SK-N-SH (cell line): Measurements from ENCODE around the gene TMIGD3. TPM values are rescaled to one million over a fixed set of nuclear protein-coding genes. Genes with fewer than 3 reads are reported as not detected.

Experiments used
- CTCF ChIA-PET: fragments of 300-600, 350-600 bp; formaldehyde crosslinking; extraction: SDS; loops from one replicate; lab custom pipeline; 2021; lab: Yijun Ruan, JAX
- POLR2A ChIA-PET: fragments of 350-600 bp; sonication (Branson Sonifier 250); formaldehyde crosslinking; extraction: SDS; loops from one replicate; lab custom pipeline; 2020; ENCODE audit warnings: antibody characterized with exemption, inconsistent platforms; lab: Yijun Ruan, JAX
- DNase-seq: peaks from one replicate; pipeline ENCODE4 v3.0.0; 2012
- H2AFZ ChIP-seq: fragments of 200-600 bp; sonication (generic); 2 replicates; pipeline ENCODE4 v1.8.1; 2016; ENCODE audit warnings: antibody characterized with exemption, mild to moderate bottlenecking, low read depth
- H3F3A ChIP-seq: fragments of 200-600 bp; sonication (generic); replicated peaks from 2 replicates; pipeline ENCODE3; 2016; ENCODE audit warnings: antibody characterized with exemption, mild to moderate bottlenecking; ENCODE audit not compliant: insufficient read depth
- H3K27ac ChIP-seq, 2 experiments: fragments of 200-500 bp in 1 of 2; fragments of 200-600 bp in 1 of 2; sonication (Bioruptor generic) in 1 of 2; sonication (generic), shearing (Covaris generic) in 1 of 2; 2 replicates each; pipeline versions ENCODE4 v1.5.1 to v1.6.1; 2014 to 2016; ENCODE audit warnings: low read depth in 2 of 2, inconsistent platforms in 1 of 2, low read length in 1 of 2, mild to moderate bottlenecking in 1 of 2, mixed read lengths in 1 of 2
- H3K27me3 ChIP-seq: fragments of 200-600 bp; sonication (generic), shearing (Covaris generic); 2 replicates; pipeline ENCODE4 v1.6.1; 2016; ENCODE audit warnings: mixed run types; ENCODE audit not compliant: insufficient read depth
- H3K36me3 ChIP-seq, 2 experiments: fragments of 200-500 bp in 1 of 2; fragments of 200-600 bp in 1 of 2; sonication (Bioruptor generic) in 1 of 2; sonication (generic) in 1 of 2; replicated peaks in 1 of 2; 2 replicates each; pipeline versions ENCODE3 to v1.5.1; 2014 to 2016; ENCODE audit warnings: low read length in 1 of 2, mild to moderate bottlenecking in 1 of 2; ENCODE audit not compliant: insufficient read depth in 2 of 2, control insufficient read depth in 1 of 2
- H3K4me1 ChIP-seq, 2 experiments: fragments of 200-500 bp in 1 of 2; fragments of 200-600 bp in 1 of 2; sonication (Bioruptor generic) in 1 of 2; sonication (generic), shearing (Covaris generic) in 1 of 2; 2 replicates each; pipeline versions ENCODE4 v1.5.1 to v1.6.1; 2014 to 2016; ENCODE audit warnings: low read depth in 1 of 2, low read length in 1 of 2, mixed run types in 1 of 2; ENCODE audit not compliant: insufficient read depth in 2 of 2, control insufficient read depth in 1 of 2
- H3K4me2 ChIP-seq: fragments of 200-600 bp; sonication (generic), shearing (Covaris generic); 2 replicates; pipeline ENCODE4 v1.6.1; 2017; ENCODE audit warnings: mixed run types
- H3K4me3 ChIP-seq, 2 experiments: fragments of 200-500 bp in 1 of 2; fragments of 200-600 bp in 1 of 2; sonication (Bioruptor generic) in 1 of 2; sonication (generic), shearing (Covaris generic) in 1 of 2; 2 replicates each; pipeline versions ENCODE4 v1.5.1 to v1.8.1; 2014 to 2016; ENCODE audit warnings: low read depth in 2 of 2, inconsistent platforms in 1 of 2, low read length in 1 of 2, mild to moderate bottlenecking in 1 of 2, mixed read lengths in 1 of 2, moderate library complexity in 1 of 2
- H3K79me2 ChIP-seq: fragments of 200-600 bp; sonication (generic); 2 replicates; pipeline ENCODE4 v1.8.1; 2017; ENCODE audit warnings: mild to moderate bottlenecking; ENCODE audit not compliant: insufficient read depth
- H3K9ac ChIP-seq: fragments of 200-600 bp; sonication (generic); 2 replicates; pipeline ENCODE4 v1.6.1; 2017; ENCODE audit warnings: mixed run types
- H3K9me2 ChIP-seq: fragments of 200-600 bp; sonication (generic); 2 replicates; pipeline ENCODE4 v1.6.1; 2017; ENCODE audit warnings: mixed run types
- H3K9me3 ChIP-seq: fragments of 200-600 bp; sonication (generic); 2 replicates; pipeline ENCODE4 v1.6.1; 2017; ENCODE audit warnings: mixed run types, mild to moderate bottlenecking, moderate library complexity
- H4K20me1 ChIP-seq: fragments of 200-600 bp; sonication (generic); 2 replicates; pipeline ENCODE4 v1.6.1; 2017; ENCODE audit warnings: mild to moderate bottlenecking, mixed run types; ENCODE audit not compliant: insufficient read depth
- ELF1 ChIP-seq: IDR thresholded peaks from 2 replicates; pipeline ENCODE4 v1.4.0; 2012
- EZH2phosphoT487 ChIP-seq: fragments of 200-600 bp; sonication (generic); IDR thresholded peaks from 2 replicates; pipeline ENCODE4 v1.6.1; 2017; ENCODE audit warnings: low read depth, mixed run types, mild to moderate bottlenecking, antibody characterized with exemption, moderate library complexity, borderline replicate concordance
- FOSL2 ChIP-seq: IDR thresholded peaks from 2 replicates; pipeline ENCODE4 v1.4.0; 2012; ENCODE audit warnings: low read depth, mild to moderate bottlenecking, moderate library complexity, borderline replicate concordance
- GABPA ChIP-seq: IDR thresholded peaks from 2 replicates; pipeline ENCODE4 v1.4.0; 2012; ENCODE audit warnings: low read depth, mild to moderate bottlenecking
- JUND ChIP-seq: IDR thresholded peaks from 2 replicates; pipeline ENCODE4 v1.4.0; 2012
- NFIC ChIP-seq: IDR thresholded peaks from 2 replicates; pipeline ENCODE4 v1.4.0; 2012; ENCODE audit warnings: borderline replicate concordance
- RAD21 ChIP-seq: IDR thresholded peaks from 2 replicates; pipeline ENCODE4 v1.6.1; 2012; ENCODE audit warnings: mild to moderate bottlenecking, low read length
- RFX5 ChIP-seq: IDR thresholded peaks from 2 replicates; pipeline ENCODE4 v1.6.1; 2012; ENCODE audit warnings: mild to moderate bottlenecking, improper control_type of control experiment, low read length
- RXRA ChIP-seq: IDR thresholded peaks from 2 replicates; pipeline ENCODE4 v1.4.0; 2012; ENCODE audit warnings: low read depth, mild to moderate bottlenecking, borderline replicate concordance
- USF1 ChIP-seq: IDR thresholded peaks from 2 replicates; pipeline ENCODE4 v1.4.0; 2012; ENCODE audit warnings: low read depth, borderline replicate concordance
- ZBTB33 ChIP-seq: IDR thresholded peaks from 2 replicates; pipeline ENCODE4 v1.4.0; 2012; ENCODE audit warnings: low read depth, borderline replicate concordance
- WGBS: methylation state at CpG from one replicate; pipeline ENCODE4 v1.1.6; 2017; ENCODE audit warnings: low lambda C conversion rate; 5-methylcytosine and 5-hydroxymethylcytosine counted together
- polyA plus RNA-seq, 3 experiments: library from polyadenylated mRNA; depleted of rRNA; stranded (reverse); fragments of >200 nt; gene quantifications; 2 replicates each; pipeline ENCODE4 v1.2.3, GENCODE V29; 2012
- TF ChIP-seq, protein P1 (sequence below): IDR thresholded peaks from 2 replicates; pipeline ENCODE4; 2012
- TF ChIP-seq, protein P2 (sequence below): IDR thresholded peaks from 2 replicates; pipeline ENCODE4 v1.6.1; 2012; ENCODE audit warnings: mild to moderate bottlenecking, low read depth, low read length, moderate library complexity

The TMIGD3 gene
- polyA plus RNA-seq, 1 of the 3 experiments (the other 2 are of a cell fraction): not detected

DNA sequence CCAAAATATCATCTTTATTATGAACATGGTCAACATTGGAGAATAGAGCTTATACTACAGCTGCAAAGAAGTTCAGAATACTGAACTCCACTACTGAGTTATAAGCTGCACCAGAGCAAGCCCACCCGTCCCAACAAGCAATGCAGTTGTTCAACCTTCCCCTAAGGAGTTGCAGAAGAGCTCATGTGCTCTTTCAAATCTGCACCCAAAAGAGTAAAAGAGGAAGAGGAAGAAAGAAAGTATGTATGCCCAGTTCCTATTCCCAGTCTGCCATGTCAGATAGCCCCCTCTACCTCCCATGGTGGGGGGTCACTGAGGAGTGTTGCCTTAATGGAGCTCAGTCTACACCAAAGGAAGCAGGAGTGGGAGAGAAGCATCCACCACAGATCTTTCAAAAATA is 22.8 kb downstream of the TMIGD3 start:
- CTCF ChIA-PET: interaction anchor here (0.7 to 2.8 kb wide), 6 partner anchors 13 to 889 kb away, joined by 3 to 10 read pairs (median 3); no protein-coding TSS in a partner anchor

DNA sequence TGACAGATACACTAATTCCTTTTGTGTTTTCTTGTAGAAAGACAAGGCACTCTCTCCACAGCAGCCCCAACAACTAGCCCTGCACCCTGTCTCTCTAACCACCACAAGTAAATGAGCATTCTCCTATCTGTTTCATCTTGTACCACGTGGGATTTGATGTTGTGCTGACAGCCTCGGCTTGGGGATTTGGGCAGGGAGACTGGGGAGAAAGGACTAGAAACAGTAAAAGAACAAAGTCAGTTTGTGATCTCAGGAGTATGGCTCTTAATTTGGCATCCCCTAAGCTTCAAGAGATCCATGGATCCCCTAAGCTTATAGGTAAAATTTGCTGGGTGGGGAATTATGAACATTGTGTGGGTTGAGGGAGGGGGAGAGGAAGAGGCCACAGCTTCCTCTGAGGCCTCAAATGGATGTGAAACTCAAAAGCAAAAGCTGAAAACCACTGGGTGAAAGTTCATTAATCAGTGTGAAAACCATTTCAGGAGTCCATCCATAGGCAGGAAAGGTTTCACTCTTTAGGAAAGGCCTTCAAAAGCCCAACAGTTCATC is 26.6 kb downstream of the TMIGD3 start:
- 43% methylated on average over 2 of the region's 2 CpGs for WGBS
- no peaks in the 10 kb centered on the region for H3K79me2 ChIP-seq
- peaks cover 0 to 4% of the 10 kb centered on the region in 2 experiments for H3K36me3 ChIP-seq
- no peak overlapping the region for H3K4me3 ChIP-seq
- no peaks in the 10 kb centered on the region for H3K27me3 ChIP-seq
- DNase-seq: no peak
- no peaks in the 10 kb centered on the region for H3F3A ChIP-seq
- H4K20me1 ChIP-seq: no peaks in the 10 kb centered on the region
- TF ChIP-seq, protein P1, sequence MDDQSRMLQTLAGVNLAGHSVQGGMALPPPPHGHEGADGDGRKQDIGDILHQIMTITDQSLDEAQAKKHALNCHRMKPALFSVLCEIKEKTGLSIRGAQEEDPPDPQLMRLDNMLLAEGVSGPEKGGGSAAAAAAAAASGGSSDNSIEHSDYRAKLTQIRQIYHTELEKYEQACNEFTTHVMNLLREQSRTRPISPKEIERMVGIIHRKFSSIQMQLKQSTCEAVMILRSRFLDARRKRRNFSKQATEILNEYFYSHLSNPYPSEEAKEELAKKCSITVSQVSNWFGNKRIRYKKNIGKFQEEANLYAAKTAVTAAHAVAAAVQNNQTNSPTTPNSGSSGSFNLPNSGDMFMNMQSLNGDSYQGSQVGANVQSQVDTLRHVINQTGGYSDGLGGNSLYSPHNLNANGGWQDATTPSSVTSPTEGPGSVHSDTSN: no peak
- TF ChIP-seq ELF1 (no peak), GABPA (no peak), RAD21 (no peak), NFIC (no peak), USF1 (no peak), JUND (no peak), FOSL2 (no peak), EZH2phosphoT487 (no peak), RXRA (no peak), RFX5 (no peak), ZBTB33 (no peak)
- TF ChIP-seq, protein P2, sequence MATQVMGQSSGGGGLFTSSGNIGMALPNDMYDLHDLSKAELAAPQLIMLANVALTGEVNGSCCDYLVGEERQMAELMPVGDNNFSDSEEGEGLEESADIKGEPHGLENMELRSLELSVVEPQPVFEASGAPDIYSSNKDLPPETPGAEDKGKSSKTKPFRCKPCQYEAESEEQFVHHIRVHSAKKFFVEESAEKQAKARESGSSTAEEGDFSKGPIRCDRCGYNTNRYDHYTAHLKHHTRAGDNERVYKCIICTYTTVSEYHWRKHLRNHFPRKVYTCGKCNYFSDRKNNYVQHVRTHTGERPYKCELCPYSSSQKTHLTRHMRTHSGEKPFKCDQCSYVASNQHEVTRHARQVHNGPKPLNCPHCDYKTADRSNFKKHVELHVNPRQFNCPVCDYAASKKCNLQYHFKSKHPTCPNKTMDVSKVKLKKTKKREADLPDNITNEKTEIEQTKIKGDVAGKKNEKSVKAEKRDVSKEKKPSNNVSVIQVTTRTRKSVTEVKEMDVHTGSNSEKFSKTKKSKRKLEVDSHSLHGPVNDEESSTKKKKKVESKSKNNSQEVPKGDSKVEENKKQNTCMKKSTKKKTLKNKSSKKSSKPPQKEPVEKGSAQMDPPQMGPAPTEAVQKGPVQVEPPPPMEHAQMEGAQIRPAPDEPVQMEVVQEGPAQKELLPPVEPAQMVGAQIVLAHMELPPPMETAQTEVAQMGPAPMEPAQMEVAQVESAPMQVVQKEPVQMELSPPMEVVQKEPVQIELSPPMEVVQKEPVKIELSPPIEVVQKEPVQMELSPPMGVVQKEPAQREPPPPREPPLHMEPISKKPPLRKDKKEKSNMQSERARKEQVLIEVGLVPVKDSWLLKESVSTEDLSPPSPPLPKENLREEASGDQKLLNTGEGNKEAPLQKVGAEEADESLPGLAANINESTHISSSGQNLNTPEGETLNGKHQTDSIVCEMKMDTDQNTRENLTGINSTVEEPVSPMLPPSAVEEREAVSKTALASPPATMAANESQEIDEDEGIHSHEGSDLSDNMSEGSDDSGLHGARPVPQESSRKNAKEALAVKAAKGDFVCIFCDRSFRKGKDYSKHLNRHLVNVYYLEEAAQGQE: no peak
- no peak overlapping the region for H3K9ac ChIP-seq
- H3K4me1 ChIP-seq: no peaks in the 10 kb centered on the region
- H2AFZ ChIP-seq: no peak overlapping the region
- ChIA-PET POLR2A (no interaction called here), CTCF (interaction anchor here (0.9 kb wide), 1 partner anchor 28 kb away, joined by 3 read pairs; no protein-coding TSS in a partner anchor)
- no peaks in the 10 kb centered on the region for H3K9me2 ChIP-seq
- no peak overlapping the region for H3K27ac ChIP-seq
- no peaks in the 10 kb centered on the region for H3K9me3 ChIP-seq
- no peak overlapping the region for H3K4me2 ChIP-seq

More for the DNA sequence above, 22.8 kb downstream of the TMIGD3 start:
- Histone ChIP-seq H3K79me2 (no peaks in the 10 kb centered on the region), H3K4me1 (peaks cover 0 to 3% of the 10 kb centered on the region in 2 experiments; a peak in 1 of 4 replicates), H3K4me2 (no peak overlapping the region), H3K9me3 (no peaks in the 10 kb centered on the region), H4K20me1 (no peaks in the 10 kb centered on the region), H3K9me2 (no peaks in the 10 kb centered on the region), H2AFZ (no peak overlapping the region), H3K36me3 (peaks cover 0 to 4% of the 10 kb centered on the region in 2 experiments), H3K27ac (no peak overlapping the region), H3K4me3 (no peak overlapping the region), H3F3A (no peaks in the 10 kb centered on the region), H3K27me3 (no peaks in the 10 kb centered on the region), H3K9ac (no peak overlapping the region)
- TF ChIP-seq USF1: no peak
- 31% methylated on average over 1 of the region's 1 CpG for WGBS
- DNase-seq: no peak
- POLR2A ChIA-PET: no interaction called here
